Measurements from ENCODE around the gene TRIM39.

Gene TRIM39

DNA sequence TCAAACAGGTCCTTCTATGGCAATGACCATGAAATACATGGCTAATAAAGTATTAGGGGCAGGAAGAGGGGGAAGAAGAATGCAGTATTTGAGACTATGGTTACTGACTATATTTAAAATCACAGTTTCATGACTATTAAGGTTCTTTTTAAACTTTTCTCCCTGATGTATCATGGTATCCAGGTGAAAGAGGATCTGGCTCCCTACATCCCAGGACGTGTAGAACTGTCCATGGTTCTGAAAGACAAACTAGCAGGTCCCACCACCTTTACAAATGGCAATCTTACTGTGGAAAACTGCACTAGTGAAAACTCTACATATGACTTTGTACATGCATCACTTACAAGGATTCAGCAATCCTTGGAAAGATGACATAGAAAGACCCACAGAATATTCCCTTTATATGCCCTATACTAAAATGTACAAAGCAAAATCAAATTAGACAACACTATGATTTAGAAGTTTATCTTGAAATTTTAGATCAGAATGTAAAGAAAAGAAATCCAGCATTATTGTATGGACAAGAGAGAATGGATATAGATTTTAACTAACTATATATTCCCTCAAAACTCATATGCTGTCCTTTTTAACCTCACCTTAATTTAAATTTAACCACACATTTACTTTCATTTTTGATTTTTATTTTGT is 51.7 kb downstream of the TRIM39 start:
- H3K4me3 ChIP-seq (replicated peaks; ENCODE audit: low read depth, low read length): no peak overlapping the region
- peak; percentile 6 for DNase-seq (ENCODE audit: extremely low read depth, low read depth)
- TF ChIP-seq, protein P1, sequence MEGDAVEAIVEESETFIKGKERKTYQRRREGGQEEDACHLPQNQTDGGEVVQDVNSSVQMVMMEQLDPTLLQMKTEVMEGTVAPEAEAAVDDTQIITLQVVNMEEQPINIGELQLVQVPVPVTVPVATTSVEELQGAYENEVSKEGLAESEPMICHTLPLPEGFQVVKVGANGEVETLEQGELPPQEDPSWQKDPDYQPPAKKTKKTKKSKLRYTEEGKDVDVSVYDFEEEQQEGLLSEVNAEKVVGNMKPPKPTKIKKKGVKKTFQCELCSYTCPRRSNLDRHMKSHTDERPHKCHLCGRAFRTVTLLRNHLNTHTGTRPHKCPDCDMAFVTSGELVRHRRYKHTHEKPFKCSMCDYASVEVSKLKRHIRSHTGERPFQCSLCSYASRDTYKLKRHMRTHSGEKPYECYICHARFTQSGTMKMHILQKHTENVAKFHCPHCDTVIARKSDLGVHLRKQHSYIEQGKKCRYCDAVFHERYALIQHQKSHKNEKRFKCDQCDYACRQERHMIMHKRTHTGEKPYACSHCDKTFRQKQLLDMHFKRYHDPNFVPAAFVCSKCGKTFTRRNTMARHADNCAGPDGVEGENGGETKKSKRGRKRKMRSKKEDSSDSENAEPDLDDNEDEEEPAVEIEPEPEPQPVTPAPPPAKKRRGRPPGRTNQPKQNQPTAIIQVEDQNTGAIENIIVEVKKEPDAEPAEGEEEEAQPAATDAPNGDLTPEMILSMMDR (IDR thresholded peaks at IDR 0.05; ENCODE audit: low read depth, low read length, missing control alignments): no peak

DNA sequence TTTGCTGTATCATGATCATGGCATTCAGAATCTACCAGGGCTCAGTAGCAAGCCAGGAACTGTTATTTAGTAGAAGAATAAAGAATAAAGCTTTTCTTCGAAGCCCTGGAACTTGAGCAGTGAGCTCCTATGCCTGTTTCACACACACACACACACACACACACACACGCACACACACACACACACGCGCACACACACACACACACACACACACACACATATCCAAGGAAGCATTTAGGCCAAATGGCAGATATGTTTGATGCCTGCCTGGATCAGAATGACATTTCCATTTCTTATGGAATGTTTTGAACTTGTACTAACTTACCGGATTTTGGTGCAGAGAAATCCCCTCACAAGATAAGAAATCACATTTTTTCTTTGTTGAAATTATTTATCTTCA is 53.7 kb downstream of the TRIM39 start:
- DNase-seq (ENCODE audit: extremely low read depth, low read depth): no peak
- TF ChIP-seq, protein P1 (IDR thresholded peaks at IDR 0.05; ENCODE audit: low read depth, low read length, missing control alignments): no peak
- no peak overlapping the region for H3K4me3 ChIP-seq (replicated peaks; ENCODE audit: low read depth, low read length)

DNA sequence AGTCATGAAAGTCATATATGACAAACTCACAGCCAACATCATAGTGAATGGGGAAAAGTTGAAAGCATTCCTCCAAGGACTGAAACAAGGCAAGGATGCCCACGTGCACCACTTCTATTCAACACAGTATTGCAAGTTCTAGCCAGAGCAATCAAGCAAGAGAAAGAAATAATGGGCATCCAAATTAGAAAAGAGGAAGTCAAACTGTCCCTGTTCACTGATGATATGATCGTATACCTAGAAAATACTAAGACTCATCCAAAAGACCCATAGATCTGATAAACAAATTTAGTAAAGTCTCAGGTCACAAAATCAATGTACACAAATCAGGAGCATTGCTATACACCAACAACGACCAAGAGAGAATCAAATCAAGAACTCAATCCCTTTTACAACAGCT is 59.4 kb downstream of the TRIM39 start:
- TF ChIP-seq, protein P1 (IDR thresholded peaks at IDR 0.05; ENCODE audit: low read depth, low read length, missing control alignments): no peak
- DNase-seq (ENCODE audit: extremely low read depth, low read depth): no peak
- no peak overlapping the region for H3K4me3 ChIP-seq (replicated peaks; ENCODE audit: low read depth, low read length)

DNA sequence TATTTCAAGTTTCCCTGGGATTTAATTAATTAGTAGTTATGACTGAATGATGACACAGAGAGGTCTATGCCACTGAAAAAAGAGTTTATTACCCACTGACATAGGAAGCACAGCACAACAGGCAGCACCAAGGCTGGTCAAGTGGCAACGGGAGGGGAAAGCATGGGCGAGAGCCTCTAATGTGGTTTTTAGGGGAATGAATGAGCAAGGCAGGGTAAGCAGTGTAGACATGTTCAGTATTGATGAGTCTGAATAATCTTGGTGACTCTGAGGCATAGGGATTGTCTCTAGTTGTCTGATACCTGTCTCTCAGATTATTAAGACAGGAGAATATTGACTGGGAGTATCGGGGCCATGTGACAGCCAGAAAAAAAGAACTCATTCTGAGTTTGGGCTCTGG is 64.5 kb downstream of the TRIM39 start:
- TF ChIP-seq, protein P1 (IDR thresholded peaks at IDR 0.05; ENCODE audit: low read depth, low read length, missing control alignments): no peak
- H3K4me3 ChIP-seq (replicated peaks; ENCODE audit: low read depth, low read length): no peak overlapping the region
- no peak for DNase-seq (ENCODE audit: extremely low read depth, low read depth)

Data from HFF-Myc (cell line).